Loucy (cell line): Measurements from ENCODE around the gene UBL4A.

Experiments
- H2AFZ ChIP-seq: fragments of 200-600 bp; sonication (generic); 2 replicates; pipeline ENCODE4 v1.6.0; 2016; ENCODE audit warnings: antibody characterized with exemption, mild to moderate bottlenecking, low read length, moderate library complexity
- H3F3A ChIP-seq: fragments of 200-600 bp; 2 replicates; pipeline ENCODE4 v1.6.0; 2016; ENCODE audit warnings: antibody characterized with exemption, low read depth, mild to moderate bottlenecking
- H3K27me3 ChIP-seq: fragments of 200-600 bp; sonication (generic); 2 replicates; pipeline ENCODE4 v1.6.1; 2014; ENCODE audit warnings: low read length, mild to moderate bottlenecking; ENCODE audit not compliant: insufficient read depth, poor library complexity, severe bottlenecking
- H3K36me3 ChIP-seq: fragments of 200-600 bp; sonication (generic); 2 replicates; pipeline ENCODE4 v1.6.1; 2016; ENCODE audit warnings: low read length; ENCODE audit not compliant: insufficient read depth
- H3K4me1 ChIP-seq: fragments of 200-600 bp; sonication (generic); 2 replicates; pipeline ENCODE4 v1.5.1; 2014; ENCODE audit warnings: low read length, mild to moderate bottlenecking; ENCODE audit not compliant: insufficient read depth, poor library complexity, severe bottlenecking
- H3K4me2 ChIP-seq: fragments of 200-600 bp; sonication (generic); 2 replicates; pipeline ENCODE4 v1.6.0; 2014; ENCODE audit warnings: antibody characterized with exemption, low read length, low read depth, mild to moderate bottlenecking; ENCODE audit not compliant: poor library complexity, severe bottlenecking
- H3K4me3 ChIP-seq: fragments of 200-600 bp; sonication (generic); 2 replicates; pipeline ENCODE4 v1.5.1; 2014; ENCODE audit warnings: low read length, mild to moderate bottlenecking, mixed read lengths; ENCODE audit not compliant: poor library complexity, severe bottlenecking
- H3K79me2 ChIP-seq: fragments of 200-600 bp; sonication (generic); 2 replicates; pipeline ENCODE4 v1.6.1; 2014; ENCODE audit warnings: low read length; ENCODE audit not compliant: insufficient read depth
- H3K9ac ChIP-seq: fragments of 200-600 bp; sonication (generic); 2 replicates; pipeline ENCODE4 v1.6.0; 2014; ENCODE audit warnings: mild to moderate bottlenecking, low read depth, low read length, moderate library complexity; ENCODE audit not compliant: poor library complexity, severe bottlenecking
- H3K9me2 ChIP-seq: fragments of 200-600 bp; sonication (generic); replicated peaks from 2 replicates; pipeline ENCODE4 v1.6.1; 2016; ENCODE audit warnings: low read depth, low read length, mixed read lengths
- H3K9me3 ChIP-seq: fragments of 200-600 bp; sonication (generic); 2 replicates; pipeline ENCODE4 v1.6.1; 2014; ENCODE audit warnings: mild to moderate bottlenecking, antibody characterized with exemption, low read length, low read depth; ENCODE audit not compliant: insufficient read depth
- H4K20me1 ChIP-seq: fragments of 200-600 bp; sonication (generic); 2 replicates; pipeline ENCODE4 v1.6.0; 2014; ENCODE audit warnings: antibody characterized with exemption, low read length, mild to moderate bottlenecking; ENCODE audit not compliant: insufficient read depth, poor library complexity, severe bottlenecking
- EZH2phosphoT487 ChIP-seq: fragments of 200-600 bp; IDR thresholded peaks from 2 replicates; pipeline ENCODE4 v1.6.1; 2018; ENCODE audit warnings: antibody characterized with exemption, mild to moderate bottlenecking, moderate library complexity, borderline replicate concordance
- TF ChIP-seq, protein P1 (sequence below): fragments of 200-600 bp; sonication (generic); conservative IDR thresholded peaks from 2 replicates; pipeline ENCODE4 v1.5.1; 2014; ENCODE audit warnings: mild to moderate bottlenecking, antibody characterized with exemption, low read length

Gene UBL4A

GRCh38 chrX:154517101-154517781 lies 30.8 kb upstream of the UBL4A start:
- no peaks in the 10 kb centered on the region for H4K20me1 ChIP-seq
- H3K36me3 ChIP-seq: no peaks in the 10 kb centered on the region
- H3K4me1 ChIP-seq: no peaks in the 10 kb centered on the region
- peaks cover 8% of the 10 kb centered on the region; the same call in 1 of the 2 replicates for H3K79me2 ChIP-seq
- no peak overlapping the region for H2AFZ ChIP-seq
- no peak overlapping the region for H3K4me2 ChIP-seq
- TF ChIP-seq EZH2phosphoT487: no peak
- TF ChIP-seq, protein P1, sequence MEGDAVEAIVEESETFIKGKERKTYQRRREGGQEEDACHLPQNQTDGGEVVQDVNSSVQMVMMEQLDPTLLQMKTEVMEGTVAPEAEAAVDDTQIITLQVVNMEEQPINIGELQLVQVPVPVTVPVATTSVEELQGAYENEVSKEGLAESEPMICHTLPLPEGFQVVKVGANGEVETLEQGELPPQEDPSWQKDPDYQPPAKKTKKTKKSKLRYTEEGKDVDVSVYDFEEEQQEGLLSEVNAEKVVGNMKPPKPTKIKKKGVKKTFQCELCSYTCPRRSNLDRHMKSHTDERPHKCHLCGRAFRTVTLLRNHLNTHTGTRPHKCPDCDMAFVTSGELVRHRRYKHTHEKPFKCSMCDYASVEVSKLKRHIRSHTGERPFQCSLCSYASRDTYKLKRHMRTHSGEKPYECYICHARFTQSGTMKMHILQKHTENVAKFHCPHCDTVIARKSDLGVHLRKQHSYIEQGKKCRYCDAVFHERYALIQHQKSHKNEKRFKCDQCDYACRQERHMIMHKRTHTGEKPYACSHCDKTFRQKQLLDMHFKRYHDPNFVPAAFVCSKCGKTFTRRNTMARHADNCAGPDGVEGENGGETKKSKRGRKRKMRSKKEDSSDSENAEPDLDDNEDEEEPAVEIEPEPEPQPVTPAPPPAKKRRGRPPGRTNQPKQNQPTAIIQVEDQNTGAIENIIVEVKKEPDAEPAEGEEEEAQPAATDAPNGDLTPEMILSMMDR: no peak
- no peaks in the 10 kb centered on the region for H3K27me3 ChIP-seq
- H3K4me3 ChIP-seq: no peak overlapping the region
- H3K9me3 ChIP-seq: no peaks in the 10 kb centered on the region
- no peaks in the 10 kb centered on the region for H3K9me2 ChIP-seq
- no peak overlapping the region for H3K9ac ChIP-seq
- H3F3A ChIP-seq: no peaks in the 10 kb centered on the region

- Histone ChIP-seq H3K4me3 (peak overlapping the region; percentile 69), H3K79me2 (peaks cover 8% of the 10 kb centered on the region; the same call in 1 of the 2 replicates), H3K4me1 (peaks cover 2% of the 10 kb centered on the region), H3K9me2 (no peaks in the 10 kb centered on the region), H3K27me3 (no peaks in the 10 kb centered on the region), H3K9me3 (no peaks in the 10 kb centered on the region), H3K9ac (peak overlapping the region; percentile 56), H4K20me1 (no peaks in the 10 kb centered on the region), H2AFZ (no peak overlapping the region), H3K4me2 (peak overlapping the region; percentile 74), H3K36me3 (no peaks in the 10 kb centered on the region), H3F3A (no peaks in the 10 kb centered on the region)
- no peak for TF ChIP-seq EZH2phosphoT487
- TF ChIP-seq, protein P1: no peak
Measured at GRCh38 chrX:154516656-154517100, 30.3 kb upstream of the UBL4A start.

- H3K4me3 ChIP-seq: peak within 1 kb of the TSS; percentile 89
- H3K27me3 ChIP-seq: no peaks in the 10 kb centered on the region
- no peaks in the 10 kb centered on the region for H4K20me1 ChIP-seq
- H3K9ac ChIP-seq: peak within 1 kb of the TSS; percentile 92
- TF ChIP-seq, protein P1: no peak
- no peak for TF ChIP-seq EZH2phosphoT487
- H3K36me3 ChIP-seq: no peaks in the 10 kb centered on the region
- H2AFZ ChIP-seq: peak within 1 kb of the TSS; percentile 60; the same call in 1 of the 2 replicates
- no peaks in the 10 kb centered on the region for H3F3A ChIP-seq
- H3K9me2 ChIP-seq: no peaks in the 10 kb centered on the region
- no peaks in the 10 kb centered on the region for H3K9me3 ChIP-seq
- peaks cover 7% of the 10 kb centered on the region for H3K4me1 ChIP-seq
- peaks cover 8% of the 10 kb centered on the region; the same call in 1 of the 2 replicates for H3K79me2 ChIP-seq
- H3K4me2 ChIP-seq: peak within 1 kb of the TSS; percentile 87
Measured at GRCh38 chrX:154515966-154516655, 29.7 kb upstream of the UBL4A start, which contains the start of gene FAM3A. FAM3A (minus strand) TSS chrX:154516232; CDS start chrX:154515772, 460 bp downstream.
